GM13977 (cell line): ENCODE measurements around the gene KHDC4.

Experiments
- DNase-seq: peaks from one replicate; pipeline ENCODE4 v3.0.0; 2012; ENCODE audit warnings: low spot score
- in situ Hi-C: fragments of 300-500 bp; cut with MboI; formaldehyde crosslinking; loops from one replicate; pipeline ENCODE4 v1.12.0; 2022; ENCODE audit warnings: low sequenced_read_pairs, low pct_unique_long_range_greater_than_20kb, mixed read lengths, inconsistent platforms; ENCODE audit not compliant: unreplicated experiment
- TF ChIP-seq, protein P1 (sequence below): IDR thresholded peaks from 2 replicates; pipeline ENCODE4 v1.5.1; 2012; ENCODE audit warnings: mild to moderate bottlenecking, control low read depth; ENCODE audit not compliant: insufficient read depth; ENCODE audit errors: extremely low read depth, missing control alignments

Gene KHDC4

DNA sequence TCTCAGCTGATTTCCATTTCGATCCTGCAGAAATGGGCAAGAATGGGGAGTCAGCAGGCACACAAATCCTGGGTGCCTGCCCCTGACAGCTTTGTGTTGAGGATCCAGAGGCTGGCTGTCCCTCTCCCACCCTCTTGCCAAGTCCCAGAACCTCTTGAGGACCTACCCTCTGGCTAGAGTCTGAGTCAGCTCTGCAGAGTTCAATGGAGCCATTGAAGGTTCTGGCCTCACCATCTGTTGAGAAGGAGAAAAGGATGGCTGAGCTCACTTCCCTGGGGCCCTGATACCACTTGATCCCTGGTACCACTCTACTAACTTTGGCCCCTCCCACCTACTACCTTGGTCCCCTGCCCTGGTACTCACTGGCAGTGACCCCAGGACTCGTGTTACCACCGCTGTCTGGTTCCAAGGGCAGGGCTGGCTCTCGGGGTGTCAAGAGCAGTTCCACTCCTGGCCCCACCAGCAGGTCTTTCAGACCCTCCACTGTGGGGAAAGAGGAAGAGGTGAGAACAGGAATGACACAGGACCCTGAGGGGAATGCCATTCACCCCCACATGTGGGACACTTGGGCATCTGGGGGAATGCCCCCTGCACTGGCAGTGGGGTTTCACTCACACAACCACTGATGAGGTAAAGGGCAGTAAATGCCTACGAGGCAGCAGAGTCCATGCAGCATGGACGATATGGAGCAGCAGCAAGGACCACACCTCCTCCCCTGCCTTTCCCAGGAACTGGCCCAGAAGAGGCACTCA is 17.7 kb upstream of the KHDC4 start:
- TF ChIP-seq, protein P1, sequence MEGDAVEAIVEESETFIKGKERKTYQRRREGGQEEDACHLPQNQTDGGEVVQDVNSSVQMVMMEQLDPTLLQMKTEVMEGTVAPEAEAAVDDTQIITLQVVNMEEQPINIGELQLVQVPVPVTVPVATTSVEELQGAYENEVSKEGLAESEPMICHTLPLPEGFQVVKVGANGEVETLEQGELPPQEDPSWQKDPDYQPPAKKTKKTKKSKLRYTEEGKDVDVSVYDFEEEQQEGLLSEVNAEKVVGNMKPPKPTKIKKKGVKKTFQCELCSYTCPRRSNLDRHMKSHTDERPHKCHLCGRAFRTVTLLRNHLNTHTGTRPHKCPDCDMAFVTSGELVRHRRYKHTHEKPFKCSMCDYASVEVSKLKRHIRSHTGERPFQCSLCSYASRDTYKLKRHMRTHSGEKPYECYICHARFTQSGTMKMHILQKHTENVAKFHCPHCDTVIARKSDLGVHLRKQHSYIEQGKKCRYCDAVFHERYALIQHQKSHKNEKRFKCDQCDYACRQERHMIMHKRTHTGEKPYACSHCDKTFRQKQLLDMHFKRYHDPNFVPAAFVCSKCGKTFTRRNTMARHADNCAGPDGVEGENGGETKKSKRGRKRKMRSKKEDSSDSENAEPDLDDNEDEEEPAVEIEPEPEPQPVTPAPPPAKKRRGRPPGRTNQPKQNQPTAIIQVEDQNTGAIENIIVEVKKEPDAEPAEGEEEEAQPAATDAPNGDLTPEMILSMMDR: no peak
- in situ Hi-C loops: no loop called here
- no peak for DNase-seq

DNA sequence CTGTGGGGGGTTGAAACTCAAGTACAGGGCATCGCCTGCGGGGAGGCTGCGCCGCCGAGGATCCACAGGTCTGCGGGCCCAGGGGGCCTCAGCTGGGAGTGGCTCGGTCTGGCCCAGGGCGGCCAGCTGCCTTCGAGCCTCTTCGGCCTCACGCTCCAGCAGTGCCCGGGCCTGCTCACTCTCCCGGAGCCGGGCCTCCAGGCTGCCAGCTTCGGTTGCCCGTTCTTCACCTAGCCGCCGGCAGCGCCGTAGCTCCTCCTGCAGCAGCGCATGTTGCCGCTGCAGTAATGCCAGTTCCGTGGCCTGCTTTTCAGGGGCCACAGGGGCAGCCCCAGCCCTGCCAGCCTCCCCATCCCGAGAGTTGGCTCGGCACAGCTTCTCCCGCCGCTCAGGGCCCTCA is 16.6 kb upstream of the KHDC4 start:
- in situ Hi-C loops: no loop called here
- TF ChIP-seq, protein P1: no peak
- DNase-seq: no peak

DNA sequence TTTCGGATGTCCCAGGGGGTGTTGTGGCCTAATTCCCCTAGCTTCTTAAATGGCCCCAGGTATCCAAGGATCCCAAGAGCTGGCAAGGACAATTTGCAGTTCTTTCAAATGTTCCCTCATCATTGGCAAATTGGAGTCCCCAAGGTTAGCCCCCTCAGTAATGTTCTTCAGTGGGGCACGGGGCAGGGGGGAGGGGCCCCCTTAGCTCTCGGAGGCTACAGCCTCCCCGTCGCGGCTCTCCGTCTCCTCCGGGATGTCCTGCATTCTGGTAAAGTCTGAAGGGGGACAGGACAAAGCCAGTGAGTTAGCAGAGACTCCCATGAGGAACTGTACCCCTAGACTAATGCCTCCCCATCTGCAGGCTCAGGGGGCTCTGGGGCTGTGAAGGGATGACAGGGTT is 13.5 kb upstream of the KHDC4 start:
- in situ Hi-C loops: no loop called here
- TF ChIP-seq, protein P1: no peak
- DNase-seq: no peak

DNA sequence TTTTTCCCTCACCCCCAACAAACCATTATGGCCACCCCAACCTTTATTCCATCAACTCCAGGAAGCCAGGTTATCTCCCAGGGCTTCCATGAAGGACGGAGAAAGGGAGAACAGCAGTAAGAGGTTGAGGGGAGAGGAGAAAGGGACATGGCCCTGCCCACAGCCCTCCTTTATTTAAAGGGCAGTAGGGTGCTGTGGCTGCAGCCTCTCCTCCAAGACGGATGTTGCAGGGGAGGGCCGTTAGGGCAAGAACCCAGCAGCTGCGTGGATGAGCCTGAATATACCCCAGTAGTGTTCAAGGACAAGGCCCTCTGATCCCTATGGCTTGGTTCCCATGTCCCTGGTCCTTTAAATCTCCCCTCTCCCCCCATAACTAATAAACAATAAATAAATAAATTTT is 13.1 kb upstream of the KHDC4 start:
- TF ChIP-seq, protein P1: no peak
- in situ Hi-C loops: no loop called here
- peak; percentile 28 for DNase-seq

DNA sequence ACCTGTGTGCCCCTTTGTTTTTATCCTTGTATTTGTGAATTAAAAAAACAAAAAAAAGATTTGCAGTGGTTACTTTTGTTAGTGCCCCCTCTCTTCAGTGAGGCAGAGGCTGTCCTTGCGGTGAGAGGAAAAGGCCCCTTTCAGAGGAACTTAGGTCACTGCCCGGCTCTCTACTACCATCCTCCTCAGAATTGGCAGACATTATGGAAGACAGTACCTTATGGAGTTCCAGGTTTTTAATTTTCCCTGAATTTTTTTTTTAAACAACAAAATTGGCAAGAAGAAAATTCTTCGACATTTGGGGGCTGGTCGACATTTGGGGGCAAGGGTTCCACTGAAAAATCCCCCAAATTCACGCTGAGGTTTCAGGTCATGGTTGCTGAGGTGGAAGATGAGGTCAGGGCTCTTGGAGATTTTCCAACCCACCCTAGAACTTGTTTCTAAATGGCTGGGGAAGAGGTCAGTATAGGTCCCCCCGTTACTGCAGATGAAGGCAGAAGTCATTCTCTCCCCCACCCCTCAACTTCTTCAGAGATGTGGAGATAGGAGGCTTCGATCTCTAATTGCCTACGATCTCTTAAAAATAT is 12.5 kb upstream of the KHDC4 start:
- in situ Hi-C loops: no loop called here
- TF ChIP-seq, protein P1: no peak
- peak; percentile 31 for DNase-seq

DNA sequence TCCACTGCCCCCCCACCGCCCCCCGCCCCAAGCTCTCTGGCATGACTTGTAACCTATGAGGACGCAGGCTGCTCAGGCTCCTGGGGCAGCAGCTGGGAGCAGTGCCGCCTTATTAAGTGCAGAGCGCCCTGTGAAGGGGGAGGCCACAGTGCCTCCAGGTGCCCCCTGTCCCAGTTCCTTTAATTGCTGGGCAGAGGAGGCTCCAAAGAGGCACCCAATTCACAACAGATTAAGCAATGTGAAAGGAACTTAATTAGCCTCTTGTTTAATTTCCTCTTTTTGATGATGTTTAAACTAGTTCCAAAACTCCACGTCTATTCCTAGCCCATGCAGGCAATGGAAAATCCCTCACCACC is 10.2 kb upstream of the KHDC4 start:
- in situ Hi-C loops: no loop called here
- TF ChIP-seq, protein P1: no peak
- DNase-seq: no peak
